GM19240 (cell line): ENCODE measurements around the gene SPSB1.

Experiments used
- DNase-seq: peaks from one replicate; pipeline ENCODE4 v3.0.0; 2011; ENCODE audit warnings: low spot score; ENCODE audit not compliant: insufficient read length

Gene SPSB1

DNA sequence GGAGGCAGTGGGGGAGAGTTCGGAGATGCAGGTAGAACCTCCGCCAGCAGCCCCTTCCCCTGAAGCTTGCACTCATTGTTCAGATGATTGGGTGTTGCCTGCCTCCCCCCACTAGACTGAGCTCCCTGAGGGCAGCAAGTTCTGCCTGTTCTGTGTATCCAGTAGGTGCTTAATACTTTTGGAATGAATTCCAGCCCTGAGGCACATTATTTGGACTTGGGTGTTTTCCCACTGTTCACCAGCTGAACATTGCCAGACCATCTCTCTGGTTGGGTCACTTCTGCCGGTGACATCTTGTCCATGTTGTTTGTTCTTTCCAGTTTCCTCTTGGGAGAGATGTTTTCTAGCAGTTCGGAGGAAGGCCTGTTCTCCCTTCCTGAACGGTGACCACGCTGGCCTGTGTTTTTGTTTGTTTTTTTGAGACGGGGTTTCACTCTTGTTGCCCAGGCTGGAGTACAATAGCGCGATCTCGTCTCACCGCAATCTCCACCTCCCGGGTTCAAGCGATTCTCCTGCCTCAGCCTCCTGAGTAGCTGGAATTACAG lies 48.7 kb downstream of the SPSB1 start:
- no peak for DNase-seq

DNA sequence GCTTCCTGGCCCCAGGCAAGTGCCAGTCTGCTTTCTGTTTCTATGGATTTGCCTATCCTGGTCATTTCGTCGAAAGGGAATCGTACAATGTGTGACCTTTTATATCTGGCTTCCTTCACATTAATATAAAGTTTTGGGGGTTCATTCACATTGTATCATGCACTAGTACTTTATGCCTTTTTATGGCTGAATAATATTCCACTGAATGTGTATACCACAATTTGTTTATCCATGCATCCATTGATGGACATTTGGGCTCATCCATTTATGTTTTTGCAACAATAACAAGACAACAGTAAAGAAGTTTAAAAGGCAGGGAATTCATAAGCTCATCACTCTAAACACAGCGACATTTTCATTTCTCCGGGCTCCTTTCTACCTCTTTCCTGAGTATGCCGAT lies 50.6 kb downstream of the SPSB1 start:
- no peak for DNase-seq

DNA sequence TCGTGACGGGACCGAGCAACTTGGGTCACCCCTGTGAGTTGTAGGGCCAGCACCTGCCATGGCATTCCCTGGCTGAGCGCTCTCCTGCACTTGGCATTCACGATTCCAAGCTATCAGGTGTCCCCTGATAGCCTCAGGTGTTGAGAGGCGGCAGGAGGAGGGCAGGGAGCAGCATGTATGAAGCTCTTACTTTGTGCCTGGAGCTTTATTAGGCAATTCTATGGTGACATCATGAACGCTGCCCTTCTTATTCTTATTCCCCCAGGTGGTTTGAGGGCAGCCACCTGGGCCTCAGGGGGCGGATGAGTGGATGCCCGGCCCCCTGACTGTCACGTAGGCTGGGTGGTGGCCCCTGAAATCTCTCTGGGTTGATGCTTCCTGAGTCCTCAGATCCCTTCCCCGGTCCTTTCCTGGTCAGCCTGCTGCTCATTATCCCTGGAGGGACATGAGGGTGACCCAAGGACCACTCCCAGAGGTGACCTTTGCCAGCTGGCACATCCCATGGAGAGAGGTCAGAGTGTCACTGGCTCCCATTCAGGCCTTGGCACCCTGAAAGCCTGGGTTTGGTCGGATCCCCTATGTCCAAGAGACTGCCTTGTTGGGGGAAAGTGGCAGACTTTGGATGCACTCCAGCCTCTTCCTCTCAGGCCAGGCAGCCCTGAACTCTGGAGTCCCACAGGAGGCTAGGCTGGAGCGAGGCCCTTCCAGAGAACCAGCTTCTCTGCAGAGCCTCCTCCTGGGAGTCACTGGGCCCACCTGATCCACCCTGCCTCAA lies 51.9 kb downstream of the SPSB1 start:
- DNase-seq = no peak

DNA sequence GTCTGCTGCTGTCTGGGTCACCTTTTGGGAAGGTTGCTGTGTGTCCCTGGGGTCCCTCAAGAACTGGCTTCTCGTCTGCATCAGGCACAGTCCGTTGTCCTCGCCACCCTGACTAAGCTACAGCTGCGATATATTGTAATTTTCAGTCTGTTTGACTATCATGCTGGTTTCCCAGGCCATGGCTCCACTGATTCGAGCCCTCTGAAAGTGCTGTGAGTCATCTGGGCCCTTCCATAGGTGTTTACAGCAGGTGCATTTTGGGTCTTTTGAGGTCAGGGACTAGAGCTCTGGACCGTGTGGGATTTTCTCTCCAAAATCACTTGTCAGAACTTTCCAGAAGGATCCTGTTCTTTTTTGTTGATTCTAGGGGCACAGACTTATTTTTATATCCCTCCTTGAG lies 52.8 kb downstream of the SPSB1 start:
- DNase-seq = no peak

DNA sequence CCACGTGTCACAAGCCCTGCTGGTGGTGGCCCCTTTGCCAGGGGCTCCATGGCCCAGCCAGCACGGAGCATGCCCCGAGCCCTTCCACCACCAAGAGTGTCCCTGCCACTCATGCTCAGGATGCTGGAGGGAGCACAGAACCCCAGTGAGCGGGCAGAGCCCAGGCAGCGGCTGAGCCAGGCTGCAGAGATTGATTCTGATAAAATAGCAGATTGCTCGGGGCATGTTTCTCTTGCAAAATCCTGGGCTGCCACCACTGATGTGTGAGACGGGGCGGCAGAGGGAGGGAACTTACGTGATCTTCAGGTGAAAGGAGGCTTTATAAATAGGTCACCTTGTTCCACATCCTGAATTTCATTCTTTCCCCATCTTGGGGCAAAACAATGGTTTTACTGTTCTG lies 53.2 kb downstream of the SPSB1 start:
- DNase-seq = no peak

DNA sequence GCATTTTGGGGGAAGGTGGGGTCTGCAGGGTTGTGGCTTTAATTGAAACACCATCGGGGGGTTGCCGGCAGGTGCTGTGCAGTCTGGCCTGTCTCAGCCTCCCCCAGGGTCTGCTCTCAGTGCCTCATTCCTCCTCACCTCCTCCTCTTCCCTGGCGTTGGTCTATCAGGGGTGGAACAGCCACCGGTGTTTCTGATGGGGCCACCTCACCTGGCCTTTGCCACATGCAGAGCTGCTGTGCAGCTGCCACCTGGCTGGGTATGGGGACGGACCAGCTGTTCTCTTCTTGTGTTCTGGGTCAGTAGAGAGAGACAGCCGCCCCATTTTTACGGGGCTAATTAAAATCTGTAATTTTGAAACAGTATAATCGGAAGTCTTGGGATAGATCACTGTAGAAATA lies 53.9 kb downstream of the SPSB1 start:
- no peak for DNase-seq

DNA sequence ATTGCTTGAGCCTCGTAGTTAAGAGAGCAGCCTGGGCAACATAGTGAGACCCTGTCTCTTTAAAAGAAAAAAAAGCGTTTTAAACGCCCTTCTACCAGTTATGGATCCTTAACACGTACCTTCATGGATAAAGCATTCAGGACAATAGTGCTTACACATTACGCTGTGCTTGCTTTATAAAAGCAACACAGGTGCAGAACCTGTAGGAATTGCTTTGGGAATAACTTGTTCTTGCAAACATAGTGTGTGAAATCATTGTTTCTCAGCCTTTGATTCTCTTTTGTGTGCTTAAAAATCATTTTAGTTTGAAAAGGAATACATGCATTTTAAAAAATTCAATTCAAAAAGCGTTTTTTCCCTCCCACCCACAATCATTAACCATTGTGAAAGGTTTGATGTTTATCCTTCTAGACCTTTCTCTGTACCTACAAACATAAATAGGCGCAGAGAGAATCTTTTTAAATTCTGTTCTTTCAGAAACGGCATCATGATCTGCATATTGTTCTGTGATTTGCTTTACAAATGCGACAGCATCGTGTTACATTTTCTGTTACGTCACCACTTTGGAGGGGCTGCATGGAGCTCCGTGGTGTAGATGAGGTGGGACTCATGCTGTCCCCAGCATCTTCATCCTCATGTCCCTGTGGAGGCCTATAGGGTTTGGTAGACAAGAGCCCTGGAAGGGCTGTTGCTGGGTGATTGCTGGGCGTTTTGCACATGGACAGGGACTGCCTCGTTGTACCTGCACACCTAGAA lies 54.6 kb downstream of the SPSB1 start:
- DNase-seq = no peak

DNA sequence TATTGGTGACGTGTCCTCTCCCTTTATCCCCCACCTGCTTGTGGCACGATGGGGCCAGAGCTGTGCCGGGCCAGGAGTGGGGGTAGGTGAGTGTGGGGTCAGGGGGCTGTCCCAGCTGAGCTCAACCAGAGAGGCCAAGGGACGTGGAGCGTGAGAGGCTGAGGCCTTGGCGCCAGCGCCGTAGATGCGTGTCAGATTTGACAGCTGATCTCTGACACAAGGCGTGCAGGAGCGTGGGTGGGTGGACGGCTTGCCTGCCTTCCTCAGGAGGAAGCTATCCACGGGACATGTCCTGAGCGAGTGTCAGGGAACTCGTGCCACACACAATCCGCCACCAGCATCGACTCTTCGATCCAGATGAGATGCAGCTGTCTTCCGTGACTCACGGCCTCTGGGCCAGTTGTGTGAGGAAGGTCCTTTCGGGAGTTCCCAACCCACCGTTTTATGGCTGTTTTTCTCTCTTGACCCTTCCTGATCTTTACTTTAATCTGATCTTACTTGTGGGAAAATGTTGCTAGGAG lies 56.7 kb downstream of the SPSB1 start:
- no peak for DNase-seq

DNA sequence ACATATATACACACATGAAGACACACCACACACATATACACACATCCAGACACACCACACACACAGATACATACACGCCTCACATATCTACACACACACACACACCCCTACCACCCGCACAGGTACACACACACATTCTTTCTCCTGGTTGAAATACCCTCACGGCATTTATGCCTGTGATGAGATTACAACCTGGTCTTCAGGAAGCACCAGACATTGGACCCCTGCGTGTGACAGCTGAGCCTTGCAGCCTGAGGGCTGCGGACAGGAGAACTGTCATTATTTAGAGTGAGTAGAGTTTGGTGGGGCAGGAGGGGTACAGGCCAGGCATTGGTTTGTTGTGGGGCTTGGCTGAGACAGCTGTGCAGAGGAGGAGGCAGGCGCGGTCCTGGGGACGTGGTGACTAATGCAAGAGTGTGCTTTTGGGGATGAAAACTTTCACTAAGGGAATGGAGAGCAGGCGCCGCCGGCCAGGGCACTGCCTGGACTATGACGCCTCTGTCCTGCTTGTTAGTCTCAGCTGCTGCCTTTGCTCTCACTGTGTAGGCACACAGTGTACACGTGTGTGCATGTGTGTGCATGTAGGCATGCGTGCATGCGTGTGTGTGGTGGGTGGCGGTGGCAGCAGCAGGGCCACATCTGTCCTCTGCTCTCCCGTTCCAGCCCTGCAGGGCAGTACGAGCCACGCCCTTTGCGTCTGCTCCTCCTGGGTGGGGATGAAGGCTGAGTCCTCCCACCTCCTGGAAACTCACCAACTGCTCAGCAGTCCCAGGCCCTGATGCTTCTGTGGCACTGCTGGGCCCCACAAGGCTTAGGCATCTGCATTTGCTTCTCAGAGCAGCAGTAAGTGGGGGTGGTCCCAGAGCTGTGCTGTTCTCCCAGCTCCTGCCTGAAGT lies 57.6 kb downstream of the SPSB1 start:
- no peak for DNase-seq

DNA sequence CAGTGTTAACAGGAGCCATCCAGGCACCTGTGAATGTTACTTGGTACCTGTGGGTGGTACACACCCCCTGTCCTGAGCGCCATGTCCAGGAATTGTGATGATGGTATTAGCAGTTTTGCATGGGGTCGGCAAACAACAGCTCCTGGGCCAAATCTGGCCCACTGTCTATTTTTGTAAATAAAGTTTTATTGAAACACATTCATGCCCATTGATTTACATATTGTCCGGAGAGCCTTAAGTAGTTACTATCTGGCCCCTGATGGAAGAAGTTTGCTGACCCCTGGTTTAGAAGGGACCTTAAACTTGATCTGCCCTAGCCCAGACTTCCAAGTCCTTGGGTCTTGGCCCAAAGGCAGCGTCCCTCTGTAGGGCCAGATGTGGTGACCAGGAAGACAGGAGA lies 58.3 kb downstream of the SPSB1 start:
- no peak for DNase-seq

DNA sequence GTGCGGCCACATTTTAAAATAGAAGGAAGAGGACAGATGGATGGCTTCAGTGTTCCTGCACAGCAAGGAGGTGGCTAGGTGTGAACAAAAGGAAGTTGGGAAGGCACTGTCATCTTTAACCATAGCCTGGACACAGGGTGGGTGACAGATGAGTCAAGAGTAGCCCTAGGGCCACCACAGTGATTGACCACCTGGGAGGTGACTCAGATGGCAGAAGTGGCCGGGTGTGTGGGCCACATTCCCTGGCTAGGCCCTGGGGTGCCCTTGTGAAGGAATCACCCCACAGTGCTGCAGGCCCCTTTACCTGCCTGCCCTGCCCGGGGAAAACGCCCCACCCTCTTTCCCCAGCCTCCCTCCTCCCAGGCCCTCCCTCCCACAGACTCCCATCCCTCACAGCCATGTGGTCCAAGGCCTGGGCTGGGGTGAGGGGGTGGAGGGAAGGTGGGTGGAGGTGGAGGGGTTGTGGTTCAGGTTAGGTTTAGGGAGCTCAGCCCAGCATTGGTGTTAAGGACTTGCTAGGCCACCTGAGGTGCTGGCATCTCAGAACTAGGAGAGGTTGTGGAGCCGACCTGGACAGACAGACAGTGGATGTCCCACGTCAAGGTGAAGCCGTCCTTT lies 59.1 kb downstream of the SPSB1 start:
- no peak for DNase-seq

DNA sequence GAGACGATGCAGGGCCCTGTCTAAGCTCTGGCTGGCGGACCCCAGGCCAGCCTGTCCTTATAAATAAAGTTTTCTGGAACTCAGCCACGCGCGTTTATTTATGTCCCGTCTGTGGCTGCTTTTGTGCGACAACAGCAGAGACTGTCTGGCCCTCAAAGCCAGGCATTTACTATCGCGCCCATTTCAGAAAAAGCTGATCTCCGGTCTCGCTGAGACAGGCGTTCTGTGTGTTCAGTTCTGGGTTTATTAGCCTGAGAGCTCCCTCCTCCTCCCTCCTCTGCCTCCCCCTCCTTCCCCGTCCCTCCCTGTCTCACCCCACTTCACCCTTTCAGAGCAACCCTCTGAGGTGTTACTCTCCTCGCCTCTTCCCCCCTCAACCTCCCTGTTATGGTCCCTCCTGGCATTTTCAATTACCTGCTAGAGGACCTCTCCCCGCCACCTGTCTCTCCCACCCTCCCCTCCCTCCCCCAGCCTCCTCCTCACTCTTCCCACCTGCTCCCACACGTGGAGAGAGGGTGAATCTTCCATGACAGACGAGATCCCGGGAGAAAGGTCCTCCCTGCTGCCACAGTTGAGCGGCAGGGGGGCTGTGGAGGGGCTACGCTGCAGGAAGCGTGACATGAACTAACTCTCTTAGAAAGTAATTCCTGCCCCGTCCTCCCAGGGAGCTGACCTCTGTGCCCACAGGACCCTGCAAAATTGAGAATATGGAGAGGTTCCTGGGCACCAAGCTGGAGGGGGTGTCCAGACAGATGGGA lies 59.9 kb downstream of the SPSB1 start:
- no peak for DNase-seq

DNA sequence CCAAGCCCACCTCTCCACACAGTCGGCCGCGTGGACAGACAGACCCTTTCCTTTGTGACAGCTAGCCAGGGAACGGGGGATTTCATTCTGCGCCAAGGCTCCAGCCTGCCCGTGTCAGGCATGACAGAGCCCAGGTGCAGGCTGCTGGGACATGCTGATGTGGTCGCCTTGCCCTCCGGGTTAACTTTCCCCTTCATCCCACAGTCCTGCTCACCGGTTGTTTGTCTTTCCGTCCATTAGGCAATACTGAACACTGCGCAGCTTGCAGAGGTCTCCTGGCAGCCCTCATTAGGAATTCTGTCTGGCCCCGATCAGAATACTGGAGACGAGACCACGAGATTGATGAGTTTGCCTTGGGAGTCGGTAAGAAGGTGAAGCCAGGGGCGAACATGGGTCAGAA lies 62.8 kb downstream of the SPSB1 start:
- DNase-seq = no peak

DNA sequence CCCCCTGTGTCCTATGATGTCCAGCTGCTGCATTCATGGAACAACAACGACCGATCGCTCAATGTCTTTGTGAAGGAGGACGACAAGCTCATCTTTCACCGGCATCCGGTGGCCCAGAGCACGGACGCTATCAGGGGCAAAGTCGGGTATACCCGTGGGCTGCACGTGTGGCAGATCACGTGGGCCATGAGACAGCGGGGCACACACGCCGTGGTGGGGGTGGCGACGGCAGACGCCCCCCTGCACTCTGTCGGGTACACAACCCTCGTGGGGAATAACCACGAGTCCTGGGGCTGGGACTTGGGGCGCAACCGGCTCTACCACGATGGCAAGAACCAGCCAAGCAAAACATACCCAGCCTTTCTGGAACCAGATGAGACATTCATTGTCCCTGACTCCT lies 63.3 kb downstream of the SPSB1 start:
- no peak for DNase-seq

DNA sequence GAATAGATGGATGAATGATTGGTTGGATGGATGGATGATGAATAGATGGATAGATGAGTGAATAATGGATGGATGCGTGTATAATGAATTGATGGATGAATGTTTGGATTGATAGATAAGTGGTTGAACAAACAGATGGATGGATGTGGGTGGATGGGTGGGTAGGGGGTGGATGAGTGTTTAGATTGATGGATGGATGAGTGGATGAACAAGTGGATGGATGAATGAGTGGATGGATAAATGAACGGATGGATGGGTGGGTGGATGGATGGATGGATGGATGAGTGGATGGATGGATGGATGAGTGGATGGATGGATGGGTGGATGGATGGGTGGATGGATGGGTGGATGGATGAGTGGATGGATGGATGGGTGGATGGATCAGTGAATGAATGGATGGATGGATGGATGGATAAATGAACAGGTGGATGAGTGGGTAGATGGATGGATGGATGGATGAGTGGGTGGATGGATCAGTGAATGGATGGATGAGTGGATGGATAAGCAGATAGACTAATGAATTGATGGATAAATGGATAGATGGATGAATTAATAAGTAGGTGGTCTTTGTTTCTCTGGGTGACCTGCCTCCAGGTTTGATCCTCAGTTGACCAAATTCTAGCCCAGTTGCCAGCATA lies 64.3 kb downstream of the SPSB1 start:
- no peak for DNase-seq

DNA sequence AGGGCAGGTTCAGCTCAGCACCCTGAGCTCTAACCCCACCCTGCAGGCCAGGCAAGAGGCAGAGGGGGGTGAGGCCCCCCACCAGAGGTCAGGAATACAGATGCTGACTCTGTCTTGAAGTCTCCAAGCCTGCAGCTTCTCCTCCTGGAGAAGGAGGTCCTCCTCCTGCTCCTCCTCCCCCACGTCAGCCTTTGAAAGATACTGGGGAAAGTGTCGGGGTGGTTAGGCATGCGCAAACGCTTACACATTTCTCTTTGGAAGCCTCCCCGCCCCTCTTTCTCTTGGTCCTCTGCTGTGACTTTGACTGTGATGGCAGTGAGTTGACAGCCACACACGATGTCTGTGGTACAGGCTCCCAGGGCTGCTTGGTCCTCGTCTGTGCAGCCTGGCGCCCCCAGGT lies 65.3 kb downstream of the SPSB1 start:
- DNase-seq = no peak

DNA sequence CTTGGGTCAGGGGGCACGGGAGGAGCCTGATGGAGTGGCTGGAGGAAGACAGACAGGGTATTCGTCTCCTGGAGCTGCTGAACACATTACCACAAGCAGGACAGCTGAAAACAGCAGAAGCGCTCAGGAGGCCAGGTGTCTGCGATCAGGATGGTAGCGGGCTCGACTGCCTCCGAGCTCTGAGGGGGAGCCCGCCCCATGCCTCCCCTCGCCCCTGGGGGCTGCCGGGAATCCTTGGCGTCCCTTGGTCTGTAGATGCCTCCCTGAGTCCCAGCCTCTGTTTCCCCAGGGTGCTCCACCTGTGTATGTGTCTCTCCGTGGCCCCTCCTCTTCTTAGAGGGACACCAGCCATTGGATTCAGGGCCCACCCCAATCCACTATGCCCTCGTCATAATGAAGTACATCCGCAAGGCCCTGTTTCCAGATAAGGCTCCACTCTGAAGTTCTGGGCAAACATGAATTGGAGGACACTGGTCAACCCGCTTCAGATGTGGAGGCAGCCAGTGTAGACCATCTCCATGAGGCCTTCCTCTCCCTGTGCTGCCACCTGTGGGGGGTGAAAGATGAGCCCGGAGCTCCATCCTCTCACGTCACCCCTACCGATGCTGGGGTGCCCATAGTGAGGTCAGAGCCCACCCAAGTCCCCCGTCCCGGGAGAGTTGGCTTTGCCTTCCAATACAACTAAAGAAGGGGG lies 67.8 kb downstream of the SPSB1 start:
- no peak for DNase-seq

DNA sequence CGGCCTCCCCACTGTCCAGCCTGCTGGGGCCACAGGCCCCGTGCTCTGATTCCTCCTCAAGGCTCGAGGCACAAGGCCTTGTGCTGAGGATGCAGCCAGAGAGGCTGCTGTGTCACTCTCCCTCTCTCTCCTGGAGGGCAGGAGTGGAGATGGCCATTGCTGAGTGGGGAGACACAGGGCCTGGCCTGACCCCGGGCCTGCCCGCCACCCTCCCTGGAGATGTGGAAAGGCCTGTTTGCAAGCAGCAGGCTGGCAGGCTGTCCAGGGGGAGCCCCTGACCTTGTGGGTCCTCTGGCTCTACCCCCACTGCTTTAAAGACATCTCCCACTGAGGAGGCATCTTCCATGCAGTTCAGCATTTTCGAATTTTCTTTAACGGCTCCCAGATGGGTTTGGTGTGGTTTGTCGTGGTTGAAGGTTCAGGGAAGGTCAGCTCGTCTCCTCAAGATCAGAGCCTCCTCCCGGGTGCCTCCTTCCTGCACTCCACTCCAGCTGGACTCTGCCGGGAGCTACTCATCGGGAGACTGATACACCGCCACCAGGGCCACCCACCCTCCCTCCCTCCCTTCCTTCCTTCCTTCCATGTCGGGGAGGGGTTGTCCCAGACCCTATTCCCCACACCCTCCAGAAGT lies 69.1 kb downstream of the SPSB1 start:
- DNase-seq = no peak

DNA sequence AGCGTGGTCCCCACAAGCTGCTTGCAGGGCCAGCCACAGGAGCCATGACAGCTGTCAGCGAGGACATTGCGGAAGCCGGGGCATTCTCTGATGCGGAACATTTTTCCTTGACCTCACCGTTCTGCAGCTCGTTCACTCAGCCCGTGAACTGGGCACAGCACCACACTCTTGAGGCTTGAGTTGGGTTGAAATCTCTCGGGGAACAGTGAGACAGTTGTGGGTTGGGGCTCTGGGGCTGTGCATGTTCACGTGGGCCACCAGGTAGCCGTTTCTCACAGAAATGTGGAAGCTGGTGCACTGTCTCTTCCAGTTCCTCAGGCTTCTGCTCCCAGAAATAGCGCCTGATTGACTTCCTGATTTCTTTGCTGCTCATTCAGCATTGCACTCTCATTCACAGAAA lies 69.8 kb downstream of the SPSB1 start:
- DNase-seq = no peak
